Testis (tissue), 2 donors: ENCODE data around the gene BTBD19.

ENCODE experiments used
- CTCF ChIP-seq, 3 experiments: fragments of 450-650 bp in 2 of 3; fragments of 200-600 bp in 1 of 3; sonication (generic) in 1 of 3; IDR thresholded peaks; one replicate each; pipeline ENCODE4 v1.5.1; 2016 to 2019; ENCODE audit warnings: antibody characterized with exemption in 3 of 3, mild to moderate bottlenecking in 2 of 3, moderate library complexity in 1 of 3
- POLR2A ChIP-seq: fragments of 450-650 bp; IDR thresholded peaks from one replicate; pipeline ENCODE4 v1.6.1; 2017; ENCODE audit warnings: antibody characterized with exemption, mild to moderate bottlenecking, moderate library complexity

- TF ChIP-seq CTCF (IDR thresholded peaks at IDR 0.05) (no peak), POLR2A (no peak)
Measured at GRCh38 chr1:44775930-44776729, 32.2 kb upstream of the BTBD19 start.
